Gastrocnemius medialis (tissue), 4 donors: ENCODE data around the gene VDR. TPM values are rescaled to one million over a fixed set of nuclear protein-coding genes. Genes with fewer than 3 reads are reported as not detected.
A peak's percentile ranks its signal among the peaks of the same experiment; 100 is the strongest.

ENCODE experiments used
- ATAC-seq, 2 donors: fragments of 150-250 bp; one replicate each; pipeline ENCODE4 v1.9.1; 2016
- DNase-seq, 2 donors: peaks; one replicate each; pipeline ENCODE4 v3.0.0-alpha.2; 2019
- H3K27ac ChIP-seq, 4 donors: fragments of 200-600 bp; sonication (generic); 1 replicate in 1 of 4; 2 replicates in 3 of 4; pipeline ENCODE4 v1.5.1; 2016 to 2018; ENCODE audit warnings: mild to moderate bottlenecking in 2 of 4, moderate library complexity in 1 of 4
- H3K27me3 ChIP-seq, 3 donors: fragments of 200-600 bp; sonication (generic) in 2 of 3; 1 replicate in 1 of 3; 2 replicates in 2 of 3; pipeline versions ENCODE4 v1.5.1 to v1.6.0; 2016 to 2019; ENCODE audit warnings: mild to moderate bottlenecking in 1 of 3, moderate library complexity in 1 of 3
- H3K36me3 ChIP-seq, 2 donors: fragments of 200-600 bp; sonication (generic) in 1 of 2; one replicate each; pipeline ENCODE4 v1.5.1; 2017 to 2018
- H3K4me1 ChIP-seq, 2 donors: fragments of 200-600 bp; sonication (generic) in 1 of 2; one replicate each; pipeline ENCODE4 v1.5.1; 2016 to 2017; ENCODE audit warnings: mild to moderate bottlenecking in 2 of 2
- H3K4me3 ChIP-seq, 4 donors: fragments of 200-600 bp; sonication (generic) in 3 of 4; 1 replicate in 1 of 4; 2 replicates in 3 of 4; pipeline ENCODE4 v1.5.1; 2016 to 2019; ENCODE audit warnings: mild to moderate bottlenecking in 2 of 4
- H3K9me3 ChIP-seq, 3 donors: fragments of 200-600 bp; sonication (generic) in 2 of 3; 1 replicate in 1 of 3; 2 replicates in 2 of 3; pipeline ENCODE4 v1.5.1; 2016 to 2019
- CTCF ChIP-seq, 5 experiments: fragments of 450-650 bp in 3 of 5; fragments of 200-600 bp in 2 of 5; sonication (generic) in 2 of 5; IDR thresholded peaks in 4 of 5; conservative IDR thresholded peaks in 1 of 5; 1 replicate in 4 of 5; 2 replicates in 1 of 5; pipeline ENCODE4 v1.5.1; 2016 to 2019; ENCODE audit warnings: antibody characterized with exemption in 5 of 5, mild to moderate bottlenecking in 3 of 5, moderate library complexity in 3 of 5
- POLR2A ChIP-seq, 2 donors: fragments of 450-650 bp; IDR thresholded peaks; one replicate each; pipeline ENCODE4 v1.6.1; 2017; ENCODE audit warnings: antibody characterized with exemption in 2 of 2, mild to moderate bottlenecking in 2 of 2, moderate library complexity in 2 of 2
- in situ Hi-C, 4 donors: fragments of 200-750 bp; cut with MboI; loops; one replicate each; pipeline versions ENCODE4 v1.15.0 to v1.8.0; 2017; ENCODE audit warnings: low sequenced_read_pairs in 4 of 4
- intact Hi-C: fragments of 100-400 bp; cut with DNase I; formaldehyde crosslinking; loops from one replicate; pipeline ENCODE4 v1.15.1; 2023; ENCODE audit warnings: low total_unique reads
- total RNA-seq, 4 donors: library from RNA; depleted of rRNA; stranded (reverse); fragments of >200 nt; gene quantifications; one replicate each; pipeline versions ENCODE4 v1.1.0 to v1.2.3, GENCODE V29; 2016

VDR gene
- total RNA-seq, 4 donors from 2014 or later, result 3.2 to 6.1 (median 4.4) TPM

DNA sequence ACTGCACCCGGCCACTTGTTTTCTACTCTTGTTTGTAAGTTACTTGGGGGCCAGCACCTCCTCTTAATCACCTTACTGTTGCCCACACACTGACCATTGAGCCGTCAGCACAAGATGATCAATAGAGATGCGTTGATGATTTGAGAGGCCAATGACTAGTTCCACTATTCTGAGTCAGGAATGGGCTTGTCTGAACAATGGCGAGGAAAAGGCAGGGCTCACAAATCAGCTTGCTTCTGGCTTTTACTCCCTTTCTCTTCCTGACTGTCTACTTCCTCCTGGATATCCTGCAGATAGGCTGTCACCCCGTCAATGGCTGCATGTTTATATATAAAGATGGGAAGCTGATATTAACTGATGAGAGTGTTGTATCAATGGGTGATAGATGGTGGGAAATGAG is 55.9 kb downstream of the VDR start:
- H3K4me1 ChIP-seq, result peaks cover 0 to 5% of the 10 kb centered on the region in 2 donors
- no peak for DNase-seq
- H3K36me3 ChIP-seq, result no peaks in the 10 kb centered on the region
- intact Hi-C loops (no loop called here), in situ Hi-C loops (loop anchor here in 2 of 4 donors (25.0 kb wide), 1 partner anchor 112 kb away; the partner anchor contains the start of gene ENDOU (in 2 of the 2))
- no peak for ATAC-seq
- H3K27me3 ChIP-seq, result no peaks in the 10 kb centered on the region
- no peak for TF ChIP-seq CTCF (IDR thresholded peaks at IDR 0.05 in 4 of 5, conservative IDR thresholded peaks at IDR 0.05 in 1 of 5)
- no peak for TF ChIP-seq POLR2A (IDR thresholded peaks at IDR 0.05)
- no peaks in the 10 kb centered on the region for H3K9me3 ChIP-seq
- H3K27ac ChIP-seq, result no peak overlapping the region
- H3K4me3 ChIP-seq, result no peak overlapping the region

GRCh38 chr12:47846294-47846996 is 58.3 kb downstream of the VDR start:
- intact Hi-C loops (no loop called here), in situ Hi-C loops (loop anchor here in 2 of 4 donors (25.0 kb wide), 1 partner anchor 109 kb away; the partner anchor contains the start of gene ENDOU (in 2 of the 2))
- no peak for TF ChIP-seq CTCF (IDR thresholded peaks at IDR 0.05 in 4 of 5, conservative IDR thresholded peaks at IDR 0.05 in 1 of 5)
- no peaks in the 10 kb centered on the region for H3K36me3 ChIP-seq
- H3K27ac ChIP-seq, result no peak overlapping the region
- no peak for DNase-seq
- peaks cover 0 to 5% of the 10 kb centered on the region in 2 donors for H3K4me1 ChIP-seq
- ATAC-seq, result no peak
- no peaks in the 10 kb centered on the region for H3K9me3 ChIP-seq
- no peaks in the 10 kb centered on the region for H3K27me3 ChIP-seq
- H3K4me3 ChIP-seq, result no peak overlapping the region

DNA sequence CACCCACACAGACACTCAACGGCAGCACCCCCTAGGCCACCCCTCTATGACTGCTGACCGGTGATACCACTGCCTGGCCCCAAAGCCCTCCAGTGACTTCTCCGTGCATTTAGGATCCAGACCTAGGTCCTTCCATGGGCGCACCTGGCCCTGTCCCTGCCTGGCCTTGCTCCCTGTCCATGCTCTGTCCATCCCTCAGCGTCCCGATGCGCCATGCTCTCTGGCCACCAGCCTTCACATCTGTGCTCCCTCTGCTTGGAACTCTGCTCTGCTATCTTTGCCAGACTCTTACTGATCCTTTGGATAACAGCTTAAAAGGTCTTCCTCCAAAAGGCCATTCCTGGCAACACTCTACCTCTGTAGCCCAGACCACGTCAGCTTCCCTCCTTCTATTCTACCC is 59.7 kb downstream of the VDR start:
- H3K27ac ChIP-seq, result no peak overlapping the region
- TF ChIP-seq POLR2A (IDR thresholded peaks at IDR 0.05) (no peak), CTCF (IDR thresholded peaks at IDR 0.05 in 4 of 5, conservative IDR thresholded peaks at IDR 0.05 in 1 of 5) (no peak)
- H3K36me3 ChIP-seq, result no peaks in the 10 kb centered on the region
- intact Hi-C loops (no loop called here), in situ Hi-C loops (loop anchor here in 2 of 4 donors (25.0 kb wide), 1 partner anchor 108 kb away; the partner anchor contains the start of gene ENDOU (in 2 of the 2))
- no peaks in the 10 kb centered on the region for H3K9me3 ChIP-seq
- H3K4me1 ChIP-seq, result peaks cover 0 to 5% of the 10 kb centered on the region in 2 donors
- ATAC-seq (peak in 1 of 2 donors; percentile 31), DNase-seq (no peak)
- H3K27me3 ChIP-seq, result no peaks in the 10 kb centered on the region
- no peak overlapping the region for H3K4me3 ChIP-seq

DNA sequence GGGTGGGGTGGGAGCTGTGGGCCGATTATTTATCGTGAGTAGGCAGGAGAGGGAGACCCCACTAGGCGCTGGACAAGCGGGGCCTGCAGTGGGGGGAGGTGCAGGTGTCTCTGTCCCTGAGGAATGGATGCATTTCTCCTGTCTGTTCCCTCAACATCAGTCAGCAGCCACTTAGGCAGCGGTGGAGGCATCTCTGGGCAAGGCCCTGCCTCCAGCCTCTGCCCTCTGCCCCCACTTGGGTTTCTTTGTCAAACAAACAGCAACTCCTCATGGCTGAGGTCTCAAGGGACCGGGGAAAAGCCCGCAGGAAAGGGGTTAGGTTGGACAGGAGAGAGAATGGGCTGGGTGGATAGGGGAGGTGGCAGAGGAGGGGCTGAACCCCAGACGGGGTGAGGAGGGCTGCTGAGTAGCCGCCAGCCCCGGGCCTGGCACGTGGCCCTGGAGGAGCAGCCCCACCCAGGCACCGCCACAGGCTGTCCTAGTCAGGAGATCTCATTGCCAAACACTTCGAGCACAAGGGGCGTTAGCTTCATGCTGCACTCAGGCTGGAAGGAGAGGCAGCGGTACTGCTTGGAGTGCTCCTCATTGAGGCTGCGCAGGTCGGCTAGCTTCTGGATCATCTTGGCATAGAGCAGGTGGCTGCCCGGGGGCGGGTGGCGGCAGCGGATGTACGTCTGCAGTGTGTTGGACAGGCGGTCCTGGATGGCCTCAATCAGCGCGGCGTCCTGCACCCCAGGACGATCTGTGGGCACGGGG is 60.4 kb downstream of the VDR start:
- Histone ChIP-seq H3K4me3 (no peak overlapping the region), H3K27me3 (no peaks in the 10 kb centered on the region), H3K36me3 (no peaks in the 10 kb centered on the region), H3K4me1 (peaks cover 0 to 5% of the 10 kb centered on the region in 2 donors), H3K27ac (peak overlapping the region in 1 of 4 donors; percentile 37), H3K9me3 (no peaks in the 10 kb centered on the region)
- DNase-seq (peak; percentile 27 to 69), ATAC-seq (peak; percentile 72 to 82)
- intact Hi-C loops, result no loop called here
- TF ChIP-seq POLR2A (IDR thresholded peaks at IDR 0.05) (no peak), CTCF (IDR thresholded peaks at IDR 0.05 in 4 of 5, conservative IDR thresholded peaks at IDR 0.05 in 1 of 5) (no peak)
- in situ Hi-C loops, result loop anchor here in 2 of 4 donors (25.0 kb wide), 1 partner anchor 107 kb away; the partner anchor contains the start of gene ENDOU (in 2 of the 2)
